Measurements from ENCODE around the gene HMX3.

HMX3 gene

GRCh38 chr10:123117644-123118417 is 17.9 kb upstream of the HMX3 start:
- no peak for TF ChIP-seq CTCF (IDR thresholded peaks at IDR 0.05; ENCODE audit: low read depth, low read length, missing control alignments)
- H3K4me3 ChIP-seq (ENCODE audit: low read depth, low read length) = no peak overlapping the region
- no peak for DNase-seq (ENCODE audit: low read depth)

GRCh38 chr10:123119081-123119480 is 16.7 kb upstream of the HMX3 start:
- no peak for TF ChIP-seq CTCF (IDR thresholded peaks at IDR 0.05; ENCODE audit: low read depth, low read length, missing control alignments)
- H3K4me3 ChIP-seq (ENCODE audit: low read depth, low read length) = no peak overlapping the region
- DNase-seq (ENCODE audit: low read depth) = no peak

DNA sequence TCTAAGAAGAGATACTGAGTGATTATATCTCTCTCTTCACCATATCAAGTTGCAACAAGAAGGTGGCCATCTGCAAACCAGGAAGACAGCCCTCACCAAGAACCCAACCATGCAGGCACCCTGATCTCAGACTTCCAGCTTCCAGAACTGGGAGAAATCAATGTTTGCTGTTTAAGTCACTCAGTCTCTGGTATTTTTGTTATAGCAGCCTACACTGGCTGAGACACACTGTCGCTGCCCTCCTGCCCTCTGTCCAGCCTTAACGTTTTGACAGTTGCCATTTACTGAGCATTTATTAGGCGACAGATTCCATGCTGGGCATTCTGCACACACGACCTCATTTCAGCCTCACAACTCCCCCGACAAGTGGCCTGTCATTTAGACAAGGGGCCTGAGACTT is 9.5 kb upstream of the HMX3 start:
- DNase-seq (ENCODE audit: low read depth) = no peak
- TF ChIP-seq CTCF (IDR thresholded peaks at IDR 0.05; ENCODE audit: low read depth, low read length, missing control alignments) = no peak
- no peak overlapping the region for H3K4me3 ChIP-seq (ENCODE audit: low read depth, low read length)

DNA sequence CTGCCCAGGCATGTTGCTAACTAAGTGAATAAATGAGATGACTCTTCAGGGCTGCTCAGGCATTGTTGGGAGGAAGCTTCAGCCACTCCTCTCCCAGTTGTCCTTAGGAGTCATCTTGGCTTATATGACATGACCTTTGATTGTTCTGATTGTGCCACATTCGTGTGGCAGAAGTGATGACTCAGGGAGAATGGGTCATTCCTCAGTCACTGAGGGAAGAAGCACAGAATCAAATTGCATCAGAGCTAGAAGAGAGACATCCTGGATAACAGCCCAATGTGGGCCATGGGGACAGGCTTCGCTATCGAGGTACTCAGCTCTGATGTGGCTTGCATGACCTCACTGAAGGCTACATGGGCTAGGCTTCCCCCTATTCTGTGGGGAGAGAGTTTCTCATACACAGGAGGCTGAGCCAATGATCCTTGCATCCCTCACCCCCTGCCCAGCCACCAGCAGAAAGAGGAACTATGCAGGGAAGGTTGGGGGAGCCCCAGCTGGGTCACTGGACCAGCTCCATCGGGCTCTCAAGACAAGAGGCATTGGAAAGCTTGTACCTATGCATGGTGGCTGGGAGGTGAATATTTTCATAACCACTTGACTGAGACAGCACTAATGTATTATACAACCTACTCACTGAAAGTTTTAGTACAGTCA is 6.0 kb upstream of the HMX3 start:
- H3K4me3 ChIP-seq (ENCODE audit: low read depth, low read length) = no peak overlapping the region
- no peak for DNase-seq (ENCODE audit: low read depth)
- no peak for TF ChIP-seq CTCF (IDR thresholded peaks at IDR 0.05; ENCODE audit: low read depth, low read length, missing control alignments)

DNA sequence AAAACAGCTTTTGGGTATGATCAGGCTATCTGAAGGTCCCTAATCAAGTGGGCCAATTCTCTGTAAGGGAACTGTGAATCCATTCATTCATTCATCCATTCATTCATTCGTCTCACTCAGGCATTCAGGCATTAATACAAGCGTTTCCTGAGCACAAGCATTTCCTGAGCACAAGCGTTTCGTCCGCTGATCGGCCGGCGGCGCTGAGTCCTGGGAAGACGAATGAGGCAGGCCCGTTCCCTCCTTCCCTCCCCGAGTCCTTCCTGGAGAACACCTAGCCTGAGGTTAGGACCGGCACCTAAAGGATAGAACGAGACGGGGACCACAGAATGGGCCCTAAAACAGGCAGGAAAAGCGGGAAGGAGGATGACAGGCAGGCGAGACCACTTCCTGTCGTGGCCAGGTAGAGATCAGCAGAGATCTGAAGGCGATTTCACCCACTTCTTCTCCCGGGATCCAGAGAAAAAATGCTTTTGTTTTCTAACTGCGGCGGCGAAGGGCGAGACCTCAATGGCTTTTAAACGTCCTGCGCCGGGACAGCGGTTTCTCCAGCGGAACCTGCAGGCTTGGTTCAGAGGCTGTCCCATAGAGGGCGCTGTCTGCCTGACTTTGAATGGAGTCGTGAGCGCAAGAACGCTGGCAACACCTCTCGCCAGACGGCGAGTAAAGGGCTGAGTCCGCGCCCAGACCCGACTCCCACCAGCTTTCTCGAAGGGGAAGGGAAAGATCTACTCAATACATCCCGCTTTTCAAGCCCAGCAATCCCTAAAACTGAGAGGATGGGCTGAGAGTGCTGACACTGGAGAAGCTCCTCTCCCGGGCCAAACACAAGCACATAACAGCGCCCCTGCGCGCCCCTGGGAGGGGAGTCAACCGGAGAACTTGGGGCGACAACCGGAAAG is 2.9 kb upstream of the HMX3 start:
- TF ChIP-seq CTCF (IDR thresholded peaks at IDR 0.05; ENCODE audit: low read depth, low read length, missing control alignments) = peak; percentile 93
- H3K4me3 ChIP-seq (ENCODE audit: low read depth, low read length) = peak overlapping the region; percentile 45
- DNase-seq (ENCODE audit: low read depth) = peak; percentile 80

GRCh38 chr10:123133541-123134342 is 2.0 kb upstream of the HMX3 start:
- no peak for TF ChIP-seq CTCF (IDR thresholded peaks at IDR 0.05; ENCODE audit: low read depth, low read length, missing control alignments)
- DNase-seq (ENCODE audit: low read depth) = no peak
- peak overlapping the region; percentile 39 for H3K4me3 ChIP-seq (ENCODE audit: low read depth, low read length)
